PC-9 (cell line): ENCODE data around the gene WFDC1. TPM values are rescaled to one million over a fixed set of nuclear protein-coding genes. Genes with fewer than 3 reads are reported as not detected.

Experiments used
- BruUV-seq: library from RNA; stranded (reverse); fragments of 400-500 nt; replicated peaks from 2 replicates; lab custom pipeline; 2021; lab: Mats Ljungman, UMichigan
- CTCF ChIA-PET: fragments of 300-600 bp; sonication (Branson Sonifier 250); formaldehyde crosslinking; loops from one replicate; lab custom pipeline; 2022; ENCODE audit warnings: antibody characterized with exemption; lab: Charles Lee
- POLR2A ChIA-PET: fragments of 300-600 bp; sonication (Branson Sonifier 250); formaldehyde crosslinking; loops from one replicate; lab custom pipeline; 2022; ENCODE audit warnings: antibody characterized with exemption; ENCODE audit not compliant: unreplicated experiment; lab: Charles Lee
- DNase-seq, 2 experiments: peaks; one replicate each; pipeline versions ENCODE4 v3.0.0 to v3.0.0-alpha.2; 2015 to 2022; ENCODE audit warnings: mixed read lengths in 1 of 2
- H2AFZ ChIP-seq: fragments of 200-600 bp; sonication (generic); 2 replicates; pipeline ENCODE4 v1.8.1; 2017; ENCODE audit warnings: antibody characterized with exemption
- H3F3A ChIP-seq: fragments of 200-600 bp; sonication (generic); 2 replicates; pipeline ENCODE4 v1.8.1; 2017; ENCODE audit warnings: antibody characterized with exemption, mild to moderate bottlenecking, low read depth; ENCODE audit not compliant: insufficient read depth
- H3K27ac ChIP-seq: fragments of 200-600 bp; sonication (generic); 2 replicates; pipeline ENCODE4 v1.6.1; 2016; ENCODE audit warnings: mixed run types
- H3K27me3 ChIP-seq: fragments of 200-600 bp; sonication (generic); 2 replicates; pipeline ENCODE4 v1.6.1; 2016; ENCODE audit warnings: low read depth, mixed run types; ENCODE audit not compliant: insufficient read depth
- H3K36me3 ChIP-seq: fragments of 200-600 bp; sonication (generic); 2 replicates; pipeline ENCODE4 v1.6.1; 2016; ENCODE audit warnings: low read depth, mixed run types
- H3K4me1 ChIP-seq: fragments of 200-600 bp; sonication (generic); replicated peaks from 2 replicates; pipeline ENCODE4 v1.6.1; 2016; ENCODE audit warnings: mixed run types; ENCODE audit not compliant: insufficient read depth
- H3K4me2 ChIP-seq: fragments of 200-600 bp; sonication (generic); 2 replicates; pipeline ENCODE4 v1.6.1; 2017; ENCODE audit warnings: mixed run types
- H3K4me3 ChIP-seq: fragments of 200-600 bp; sonication (generic); 2 replicates; pipeline ENCODE4 v1.6.1; 2016; ENCODE audit warnings: mixed run types
- H3K79me2 ChIP-seq: fragments of 200-600 bp; sonication (generic); 2 replicates; pipeline ENCODE4 v1.6.1; 2017; ENCODE audit warnings: low read depth, mixed run types
- H3K9me2 ChIP-seq: fragments of 200-600 bp; sonication (generic); 2 replicates; pipeline ENCODE4 v1.8.1; 2017; ENCODE audit warnings: mild to moderate bottlenecking; ENCODE audit not compliant: insufficient read depth
- H3K9me3 ChIP-seq: fragments of 200-600 bp; sonication (generic); 2 replicates; pipeline ENCODE4 v1.8.1; 2016; ENCODE audit warnings: low read depth; ENCODE audit not compliant: insufficient read depth
- H4K20me1 ChIP-seq: fragments of 200-600 bp; sonication (generic); 2 replicates; pipeline ENCODE4 v1.8.1; 2017; ENCODE audit not compliant: insufficient read depth
- CTCF ChIP-seq: fragments of 200-600 bp; sonication (generic); conservative IDR thresholded peaks from 2 replicates; pipeline ENCODE4 v1.6.1; 2017; ENCODE audit warnings: mixed run types, antibody characterized with exemption, mild to moderate bottlenecking, moderate library complexity
- EZH2 ChIP-seq: fragments of 200-600 bp; sonication (generic); IDR thresholded peaks from 2 replicates; pipeline ENCODE4 v1.8.0; 2017; ENCODE audit warnings: antibody characterized with exemption, low read depth
- intact Hi-C: fragments of 100-400 bp; cut with micrococcal nuclease; formaldehyde crosslinking; loops from one replicate; pipeline ENCODE4 v1.10.0; 2022; ENCODE audit not compliant: unreplicated experiment
- total RNA-seq: library from RNA; stranded (reverse); gene quantifications from 2 replicates; pipeline ENCODE4 v1.2.3, GENCODE V29; 2021

The WFDC1 gene
- total RNA-seq, 1 experiment from 2014 or later = not detected

GRCh38 chr16:84371553-84371865 is 76.8 kb downstream of the WFDC1 start:
- Histone ChIP-seq H3F3A (peaks cover 42% of the 10 kb centered on the region), H3K9me3 (no peaks in the 10 kb centered on the region), H3K27ac (no peak overlapping the region), H3K27me3 (no peaks in the 10 kb centered on the region), H2AFZ (no peak overlapping the region), H3K9me2 (no peaks in the 10 kb centered on the region), H3K4me3 (no peak overlapping the region), H3K36me3 (no peaks in the 10 kb centered on the region), H3K4me2 (peak overlapping the region; percentile 98), H3K79me2 (peaks cover 32% of the 10 kb centered on the region), H3K4me1 (peaks cover 33% of the 10 kb centered on the region), H4K20me1 (no peaks in the 10 kb centered on the region)
- no peak for TF ChIP-seq EZH2
- no peak for TF ChIP-seq CTCF
- intact Hi-C loops = no loop called here
- POLR2A ChIA-PET = no interaction called here
- BruUV-seq = no TSS peak
- DNase-seq = no peak
- CTCF ChIA-PET = interaction anchor here (0.6 kb wide), 1 partner anchor 135 kb away, joined by 6 read pairs; no protein-coding TSS in a partner anchor

- Histone ChIP-seq H3K4me3 (no peak overlapping the region), H3K9me2 (no peaks in the 10 kb centered on the region), H3K9me3 (no peaks in the 10 kb centered on the region), H3F3A (peaks cover 28% of the 10 kb centered on the region), H2AFZ (no peak overlapping the region), H3K36me3 (no peaks in the 10 kb centered on the region), H3K4me2 (no peak overlapping the region), H3K27me3 (no peaks in the 10 kb centered on the region), H4K20me1 (no peaks in the 10 kb centered on the region), H3K27ac (no peak overlapping the region), H3K79me2 (peaks cover 28% of the 10 kb centered on the region), H3K4me1 (peaks cover 30% of the 10 kb centered on the region)
- BruUV-seq = no TSS peak
- DNase-seq = no peak
- intact Hi-C loops = no loop called here
- CTCF ChIA-PET = no interaction called here
- POLR2A ChIA-PET = interaction anchor here (0.7 kb wide), 1 partner anchor 235 kb away, joined by 5 read pairs; no protein-coding TSS in a partner anchor
- TF ChIP-seq EZH2 (no peak), CTCF (no peak)
These were observed 79.3 kb downstream of the WFDC1 start for GRCh38 chr16:84373907-84374489.

DNA sequence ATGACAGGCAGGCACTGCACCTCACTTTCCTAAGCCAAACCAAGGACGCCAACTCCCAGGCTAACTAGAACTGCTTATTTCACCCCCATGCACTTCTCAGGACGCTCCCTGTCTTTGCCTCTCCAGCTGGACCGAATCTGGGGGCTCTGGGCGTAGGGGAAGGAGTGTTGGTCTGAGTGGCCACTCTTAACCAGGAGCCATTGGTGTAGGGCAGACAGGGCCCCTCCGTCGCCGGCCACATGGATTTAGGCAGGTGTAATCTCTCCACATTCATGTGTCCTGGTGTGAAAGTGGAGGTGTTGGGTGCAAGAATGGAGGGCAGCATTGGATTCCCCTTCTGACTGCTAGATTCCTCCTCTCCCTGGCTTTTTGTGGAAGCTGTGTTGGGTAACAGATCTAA is 83.4 kb downstream of the WFDC1 start:
- BruUV-seq = no TSS peak
- CTCF ChIA-PET = no interaction called here
- peaks cover 9% of the 10 kb centered on the region for H3K79me2 ChIP-seq

More for the DNA sequence above, 83.4 kb downstream of the WFDC1 start:
- Histone ChIP-seq H3K27ac (no peak overlapping the region), H3K27me3 (no peaks in the 10 kb centered on the region), H3K36me3 (no peaks in the 10 kb centered on the region), H3K4me3 (no peak overlapping the region), H3K4me1 (peaks cover 12% of the 10 kb centered on the region; the same call in 1 of the 2 replicates), H4K20me1 (peaks cover 7% of the 10 kb centered on the region; the same call in 1 of the 2 replicates), H3K4me2 (no peak overlapping the region), H2AFZ (no peak overlapping the region), H3F3A (no peaks in the 10 kb centered on the region), H3K9me2 (no peaks in the 10 kb centered on the region), H3K9me3 (no peaks in the 10 kb centered on the region)
- intact Hi-C loops = no loop called here
- DNase-seq = no peak
- TF ChIP-seq EZH2 (no peak), CTCF (no peak)
- POLR2A ChIA-PET = no interaction called here
